T-helper 17 cell (primary cell): ENCODE results near the gene KCNQ1OT1. TPM values are rescaled to one million over a fixed set of nuclear protein-coding genes. Genes with fewer than 3 reads are reported as not detected.

Experiments
- ATAC-seq: fragments of 150-1000 bp; cut with Tn5 transposase; 2 replicates; pipeline ENCODE4 v1.10.0; 2021; ENCODE audit warnings: mild to moderate bottlenecking, moderate library complexity
- DNase-seq, 3 donors: peaks; one replicate each; pipeline versions ENCODE4 v3.0.0 to v3.0.0-alpha.2; 2020 to 2021
- H3K9me3 ChIP-seq: one replicate; pipeline ENCODE4 v1.7.0; 2013; ENCODE audit warnings: low read length, mild to moderate bottlenecking; ENCODE audit not compliant: control insufficient read depth, poor library complexity, severe bottlenecking
- H3K27ac Mint-ChIP-seq: one replicate; pipeline ENCODE4 v1.8.0; 2022; ENCODE audit warnings: mild to moderate bottlenecking, moderate library complexity, mixed read lengths
- H3K27me3 Mint-ChIP-seq: one replicate; pipeline ENCODE4 v1.8.0; 2022; ENCODE audit warnings: mixed read lengths
- H3K36me3 Mint-ChIP-seq: one replicate; pipeline ENCODE4 v1.8.0; 2022; ENCODE audit warnings: low read depth, mixed read lengths
- H3K4me1 Mint-ChIP-seq: one replicate; pipeline ENCODE4 v1.8.0; 2022; ENCODE audit warnings: mild to moderate bottlenecking, mixed read lengths
- H3K4me3 Mint-ChIP-seq: one replicate; pipeline ENCODE4 v1.8.0; 2022; ENCODE audit warnings: mild to moderate bottlenecking, moderate library complexity, mixed read lengths
- total RNA-seq, 4 donors: library from RNA in 2 of 4; stranded (reverse) in 2 of 4; gene quantifications; one replicate each; pipeline ENCODE4 v1.2.3 and lab custom pipeline; 2022 to 2026

KCNQ1OT1 gene
- total RNA-seq, 2 donors from 2014 or later, result 0.20 to 0.23 TPM

DNA sequence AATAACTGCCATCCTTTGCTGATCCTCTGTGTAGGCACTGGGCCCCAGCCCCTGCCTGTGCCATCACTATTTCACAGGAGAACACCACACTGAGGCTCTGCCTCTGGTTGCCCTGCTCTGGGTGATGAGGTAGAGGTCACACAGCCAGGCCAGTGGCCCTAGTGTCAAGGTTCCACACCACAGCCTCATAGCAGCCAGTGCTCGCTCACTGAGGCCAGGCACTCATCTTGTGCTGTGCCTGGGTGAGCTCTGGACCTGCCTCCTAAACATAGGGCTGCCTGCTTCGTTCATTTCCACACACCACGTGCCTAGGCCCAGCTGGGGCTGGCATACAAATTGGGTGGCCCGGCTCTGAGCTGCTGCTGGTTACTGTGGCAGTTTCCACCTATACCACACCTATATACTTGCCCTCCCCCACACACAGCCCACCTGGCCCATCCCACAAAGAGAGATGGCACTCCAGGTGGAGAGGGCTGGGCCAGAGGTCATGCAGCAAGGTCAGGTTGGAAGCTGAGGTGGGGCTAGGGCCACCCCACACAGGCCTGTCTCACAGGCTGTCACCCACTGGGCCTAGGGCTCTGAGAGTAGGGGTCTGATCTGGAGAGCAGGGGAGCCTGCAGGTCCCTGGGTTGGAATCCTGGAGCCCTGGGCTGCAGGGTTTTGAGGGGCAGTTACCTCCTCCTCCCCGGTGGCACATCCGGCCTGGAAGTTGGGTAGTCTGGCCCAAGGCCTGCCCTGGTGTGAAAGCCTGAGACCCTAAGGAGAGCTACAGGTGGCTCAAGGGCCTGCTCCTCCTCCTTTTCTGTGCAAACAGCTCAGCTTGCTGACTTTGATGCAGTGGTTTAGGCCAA is 11.2 kb downstream of the KCNQ1OT1 start:
- Mint-ChIP-seq H3K27ac (no peak overlapping the region), H3K4me1 (peaks cover 13% of the 10 kb centered on the region), H3K4me3 (no peak overlapping the region), H3K36me3 (no peaks in the 10 kb centered on the region), H3K27me3 (no peaks in the 10 kb centered on the region)
- no peak for ATAC-seq
- no peaks in the 10 kb centered on the region for H3K9me3 ChIP-seq
- DNase-seq, result no peak

GRCh38 chr11:2687782-2688191 is 12.0 kb downstream of the KCNQ1OT1 start:
- Mint-ChIP-seq H3K27me3 (no peaks in the 10 kb centered on the region), H3K36me3 (no peaks in the 10 kb centered on the region), H3K27ac (no peak overlapping the region), H3K4me1 (peaks cover 14% of the 10 kb centered on the region), H3K4me3 (no peak overlapping the region)
- DNase-seq, result no peak
- H3K9me3 ChIP-seq, result no peaks in the 10 kb centered on the region
- no peak for ATAC-seq

- DNase-seq (no peak), ATAC-seq (no peak)
- no peak overlapping the region for H3K27ac Mint-ChIP-seq
- H3K4me3 Mint-ChIP-seq, result no peak overlapping the region
- H3K4me1 Mint-ChIP-seq, result peaks cover 13% of the 10 kb centered on the region
- H3K27me3 Mint-ChIP-seq, result no peaks in the 10 kb centered on the region
- H3K9me3 ChIP-seq, result no peaks in the 10 kb centered on the region
- no peaks in the 10 kb centered on the region for H3K36me3 Mint-ChIP-seq
Observed at GRCh38 chr11:2687223-2687530, 12.6 kb downstream of the KCNQ1OT1 start.

DNA sequence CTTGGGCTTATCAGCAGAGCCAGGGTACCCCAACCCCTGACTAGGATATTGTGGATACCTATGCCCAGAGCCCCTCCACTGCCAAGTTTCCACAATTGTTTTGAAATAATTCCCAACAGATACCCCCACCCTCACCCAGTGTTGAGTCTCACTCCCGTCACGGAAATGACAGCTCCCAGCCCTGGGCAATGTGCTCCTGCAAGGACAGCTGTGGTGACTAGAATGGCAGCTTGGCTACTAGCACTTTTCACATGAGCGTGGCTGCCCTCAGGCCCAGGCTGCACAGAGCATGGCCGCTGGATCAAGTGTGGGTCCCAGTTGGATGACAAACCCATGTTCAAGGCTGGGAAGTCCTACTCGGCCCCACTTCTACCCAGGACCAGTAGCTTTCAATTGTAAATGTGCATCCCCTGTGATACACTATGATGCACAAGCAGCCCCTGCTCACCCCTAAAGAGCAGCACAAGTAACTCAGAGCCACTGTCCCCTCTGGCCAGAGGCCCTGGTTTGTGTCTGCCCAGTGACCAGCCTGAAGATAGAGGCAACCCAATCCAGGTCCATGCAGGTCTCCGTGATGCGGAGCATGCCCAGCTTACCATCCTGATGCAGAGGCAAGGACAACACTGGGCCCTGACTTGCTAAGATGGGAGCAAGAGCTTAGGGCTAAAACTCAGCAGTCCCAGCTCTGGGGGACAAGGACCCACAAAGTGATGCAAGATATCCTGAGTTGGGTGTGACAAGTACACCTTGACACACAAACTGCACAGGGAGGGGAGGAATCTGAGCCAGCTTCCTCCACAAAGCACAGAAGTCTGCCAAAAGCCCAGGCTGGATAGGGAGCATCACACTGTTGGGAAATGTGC is 13.2 kb downstream of the KCNQ1OT1 start:
- Mint-ChIP-seq H3K27me3 (no peaks in the 10 kb centered on the region), H3K4me1 (peaks cover 10% of the 10 kb centered on the region), H3K4me3 (no peak overlapping the region), H3K27ac (no peak overlapping the region), H3K36me3 (no peaks in the 10 kb centered on the region)
- ATAC-seq (no peak), DNase-seq (no peak)
- no peaks in the 10 kb centered on the region for H3K9me3 ChIP-seq

DNA sequence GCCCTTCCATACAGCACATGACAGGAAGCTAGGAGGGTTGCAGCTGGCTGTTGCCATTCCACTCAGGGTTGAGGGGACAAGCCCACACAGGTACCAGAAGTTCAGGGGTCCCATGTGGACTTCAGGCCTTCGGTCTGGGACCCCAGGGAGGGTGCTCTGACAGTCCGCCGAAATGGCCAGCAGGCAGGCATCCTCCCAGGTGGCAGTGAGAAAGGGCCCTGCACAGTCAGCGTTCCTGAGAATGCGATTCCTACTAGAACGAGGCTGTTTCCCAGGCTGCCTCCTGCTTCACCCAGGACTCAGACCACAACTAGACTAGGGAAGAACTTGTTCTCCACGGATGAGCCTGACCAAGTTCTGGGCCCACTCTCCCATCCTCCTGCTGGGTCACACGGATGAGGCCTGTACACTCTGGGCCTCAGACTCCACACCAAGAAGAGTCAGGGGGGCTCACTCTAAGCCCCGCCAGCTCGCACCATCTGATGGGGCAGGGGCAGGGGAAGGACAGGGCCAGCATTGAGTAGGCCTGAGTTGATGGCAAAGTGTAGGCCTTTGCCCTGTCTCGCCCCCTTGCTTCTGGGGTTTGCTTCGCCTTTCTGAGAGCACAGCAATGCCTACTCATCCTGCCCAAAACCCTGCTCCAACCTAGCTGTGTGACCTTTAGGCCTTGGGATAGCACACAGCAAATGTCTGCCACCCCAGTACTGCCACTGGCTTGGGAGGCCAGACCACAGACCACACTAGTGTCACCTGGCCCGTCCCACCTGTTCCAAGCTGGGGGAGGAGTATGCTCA is 14.0 kb downstream of the KCNQ1OT1 start:
- Mint-ChIP-seq H3K36me3 (no peaks in the 10 kb centered on the region), H3K4me3 (no peak overlapping the region), H3K27me3 (no peaks in the 10 kb centered on the region), H3K4me1 (peaks cover 10% of the 10 kb centered on the region), H3K27ac (no peak overlapping the region)
- no peak for DNase-seq
- no peak for ATAC-seq
- H3K9me3 ChIP-seq, result no peaks in the 10 kb centered on the region

DNA sequence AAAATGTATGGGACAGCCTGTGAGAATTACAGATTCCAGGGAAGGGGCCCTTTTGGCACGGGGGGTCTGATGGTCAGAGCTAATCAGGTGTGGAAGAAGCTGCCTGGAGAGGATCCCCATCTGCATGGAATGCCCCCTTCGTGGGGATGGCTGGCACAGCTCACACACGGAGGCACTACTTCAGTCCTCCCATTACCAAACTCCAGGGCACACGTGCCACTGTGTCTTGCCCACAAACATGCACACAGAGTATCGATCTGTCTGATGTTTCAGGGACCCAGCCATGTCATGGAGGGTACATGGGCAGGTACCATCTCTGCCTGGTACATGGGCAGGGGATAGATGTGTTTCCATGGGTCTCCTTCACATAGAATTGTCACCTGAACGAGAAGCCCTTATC is 14.7 kb downstream of the KCNQ1OT1 start:
- no peak for DNase-seq
- H3K9me3 ChIP-seq, result no peaks in the 10 kb centered on the region
- no peaks in the 10 kb centered on the region for H3K27me3 Mint-ChIP-seq
- ATAC-seq, result no peak
- H3K4me3 Mint-ChIP-seq, result no peak overlapping the region
- H3K36me3 Mint-ChIP-seq, result no peaks in the 10 kb centered on the region
- H3K4me1 Mint-ChIP-seq, result peaks cover 6% of the 10 kb centered on the region
- H3K27ac Mint-ChIP-seq, result no peak overlapping the region

DNA sequence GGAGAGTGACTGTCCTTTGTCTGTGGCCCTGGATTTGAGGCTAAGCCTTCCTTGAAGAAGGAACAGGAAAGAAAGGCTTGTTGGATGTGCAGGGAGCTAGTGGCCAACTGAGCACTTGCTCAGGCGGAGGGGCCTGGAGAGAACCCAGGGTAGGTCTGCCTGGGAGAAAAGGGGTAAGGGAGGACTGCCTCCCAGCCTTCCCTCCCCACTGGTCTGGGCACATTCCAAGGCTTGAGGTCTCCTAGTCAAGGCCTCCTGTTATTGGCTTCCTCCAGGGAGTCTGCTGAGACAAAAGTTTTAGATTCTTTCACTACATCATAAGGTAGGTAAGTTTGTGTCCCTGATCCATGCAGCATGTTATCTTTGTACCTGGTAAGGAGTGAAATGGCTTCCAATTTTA is 15.2 kb downstream of the KCNQ1OT1 start:
- H3K9me3 ChIP-seq, result no peaks in the 10 kb centered on the region
- Mint-ChIP-seq H3K27ac (no peak overlapping the region), H3K4me1 (peaks cover 5% of the 10 kb centered on the region), H3K4me3 (no peak overlapping the region), H3K27me3 (no peaks in the 10 kb centered on the region), H3K36me3 (no peaks in the 10 kb centered on the region)
- DNase-seq (no peak), ATAC-seq (no peak)

- Mint-ChIP-seq H3K27me3 (no peaks in the 10 kb centered on the region), H3K4me1 (peaks cover 5% of the 10 kb centered on the region), H3K27ac (no peak overlapping the region), H3K4me3 (no peak overlapping the region), H3K36me3 (no peaks in the 10 kb centered on the region)
- ATAC-seq, result no peak
- no peak for DNase-seq
- H3K9me3 ChIP-seq, result no peaks in the 10 kb centered on the region
Observed at GRCh38 chr11:2683806-2684205, 16.0 kb downstream of the KCNQ1OT1 start.

GRCh38 chr11:2681408-2682145 is 18.2 kb downstream of the KCNQ1OT1 start:
- Mint-ChIP-seq H3K4me3 (no peak overlapping the region), H3K27me3 (no peaks in the 10 kb centered on the region), H3K27ac (no peak overlapping the region), H3K4me1 (peaks cover 8% of the 10 kb centered on the region), H3K36me3 (no peaks in the 10 kb centered on the region)
- DNase-seq, result no peak
- no peak for ATAC-seq
- H3K9me3 ChIP-seq, result no peaks in the 10 kb centered on the region

DNA sequence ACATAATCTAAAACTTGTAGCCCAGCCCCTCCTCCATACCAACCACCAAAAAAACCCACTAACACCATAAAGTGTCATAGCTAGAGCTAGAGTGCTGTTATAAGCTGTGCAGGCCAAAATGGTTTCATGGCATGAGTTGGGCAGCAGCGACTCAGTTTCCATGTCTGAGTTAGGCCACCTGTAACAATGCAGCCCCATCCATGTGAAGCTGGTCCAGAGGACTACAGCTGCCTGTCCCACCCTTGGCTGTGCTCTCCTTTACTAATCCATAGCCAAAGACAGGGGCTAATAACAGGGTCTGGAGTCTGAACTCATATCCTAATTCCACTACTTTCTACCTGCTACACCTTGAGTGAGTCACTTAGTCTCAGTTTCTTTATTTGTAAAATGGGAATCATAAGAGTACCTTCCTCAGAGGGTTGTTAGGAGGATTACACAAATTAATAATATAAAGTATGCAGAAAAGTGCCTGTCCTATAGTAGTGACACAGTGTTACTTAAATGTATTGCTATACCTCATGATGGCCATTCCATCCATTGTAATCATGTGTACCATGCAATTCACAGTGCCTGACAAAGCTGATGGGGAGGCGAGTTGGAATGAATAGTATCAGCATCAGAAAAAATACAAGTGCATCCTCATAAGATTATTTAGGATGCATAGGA is 20.6 kb downstream of the KCNQ1OT1 start:
- DNase-seq, result no peak
- H3K9me3 ChIP-seq, result no peaks in the 10 kb centered on the region
- Mint-ChIP-seq H3K27me3 (no peaks in the 10 kb centered on the region), H3K4me3 (no peak overlapping the region), H3K36me3 (no peaks in the 10 kb centered on the region), H3K27ac (no peak overlapping the region), H3K4me1 (peaks cover 8% of the 10 kb centered on the region)
- no peak for ATAC-seq

DNA sequence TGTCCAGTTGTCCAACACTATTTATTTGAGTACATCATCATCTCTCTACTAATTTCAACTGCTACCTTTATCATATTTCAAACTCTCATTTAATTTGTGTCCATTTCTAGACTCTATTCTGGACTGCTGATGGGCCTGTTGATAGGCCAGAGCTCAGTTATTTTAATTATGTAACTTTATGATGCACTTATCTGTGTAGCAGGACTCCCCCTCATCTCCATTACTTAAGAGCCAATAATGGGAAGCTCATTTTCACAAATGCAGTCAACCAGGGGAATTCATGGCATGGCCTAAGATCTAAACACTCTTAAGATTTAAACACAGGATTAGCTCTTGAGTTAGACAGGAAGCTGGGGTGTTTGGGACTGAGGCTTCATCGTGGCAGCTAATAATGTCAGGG is 21.4 kb downstream of the KCNQ1OT1 start:
- Mint-ChIP-seq H3K4me3 (no peak overlapping the region), H3K27ac (no peak overlapping the region), H3K4me1 (peaks cover 3% of the 10 kb centered on the region), H3K36me3 (no peaks in the 10 kb centered on the region), H3K27me3 (no peaks in the 10 kb centered on the region)
- H3K9me3 ChIP-seq, result no peaks in the 10 kb centered on the region
- DNase-seq (peak in 1 of 3 donors; percentile 1), ATAC-seq (no peak)

DNA sequence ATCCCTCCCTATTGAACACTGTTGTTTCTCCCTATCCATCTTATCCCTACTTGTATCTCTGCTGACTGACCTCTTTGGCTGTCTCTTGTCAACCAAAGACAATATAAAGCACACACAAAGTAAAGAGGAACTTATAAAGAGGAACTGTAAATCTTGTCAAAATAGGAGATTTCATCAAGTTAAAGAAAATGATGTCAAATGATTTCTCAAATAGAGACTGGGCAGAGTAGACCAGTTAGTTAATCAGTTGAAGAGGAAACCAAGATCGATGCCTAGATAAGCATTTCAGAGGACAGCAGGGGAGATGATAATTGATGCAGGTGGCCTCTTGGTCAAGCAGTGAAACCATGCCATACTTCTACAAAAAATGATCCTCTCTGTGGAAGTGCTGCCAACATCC is 22.7 kb downstream of the KCNQ1OT1 start:
- Mint-ChIP-seq H3K36me3 (no peaks in the 10 kb centered on the region), H3K27me3 (no peaks in the 10 kb centered on the region)
- no peak for ATAC-seq

More for the DNA sequence above, 22.7 kb downstream of the KCNQ1OT1 start:
- H3K27ac Mint-ChIP-seq, result no peak overlapping the region
- H3K9me3 ChIP-seq, result no peaks in the 10 kb centered on the region
- H3K4me1 Mint-ChIP-seq, result peaks cover 3% of the 10 kb centered on the region
- no peak overlapping the region for H3K4me3 Mint-ChIP-seq
- no peak for DNase-seq
